T47D (cell line): ENCODE measurements around the gene ADK.
"Not testable (repeated sequence)": the region's sequence is repeated elsewhere in the genome, so short reads cannot be mapped to it uniquely, and the experiment has no call there.

ENCODE experiments used
- DNase-seq, 2 experiments: peaks; one replicate each; pipeline versions ENCODE4 v3.0.0 to v3.0.0-alpha.2; 2011 to 2012; ENCODE audit warnings: low read depth in 1 of 2, low spot score in 1 of 2
- JUND ChIP-seq: IDR thresholded peaks from 2 replicates; pipeline ENCODE4 v1.6.1; 2012; ENCODE audit warnings: low read depth
- in situ Hi-C: cut with HindIII; loops from 2 replicates; pipeline ENCODE4 v1.10.0; 2016; ENCODE audit warnings: low sequenced_read_pairs, low pct_unique_long_range_greater_than_20kb

The ADK gene

GRCh38 chr10:74451127-74451829, 300.3 kb downstream of the ADK start:
- DNase-seq = no peak
- TF ChIP-seq JUND = no peak
- in situ Hi-C loops = no loop called here

- in situ Hi-C loops = no loop called here
- no peak for DNase-seq
- TF ChIP-seq JUND = no peak
These were observed 302.1 kb downstream of the ADK start for GRCh38 chr10:74453169-74453568.

- DNase-seq, in situ Hi-C loops: not testable (repeated sequence)
These were observed 306.5 kb downstream of the ADK start for GRCh38 chr10:74457478-74457877.

- no peak for DNase-seq
- in situ Hi-C loops = no loop called here
- no peak for TF ChIP-seq JUND
These were observed 309.8 kb downstream of the ADK start for GRCh38 chr10:74460812-74461211.

- no peak for TF ChIP-seq JUND
- in situ Hi-C loops = no loop called here
- no peak for DNase-seq
These were observed 323.1 kb downstream of the ADK start for GRCh38 chr10:74474022-74474713.

- DNase-seq, in situ Hi-C loops: not testable (repeated sequence)
These were observed 325.2 kb downstream of the ADK start for GRCh38 chr10:74476162-74476706.

GRCh38 chr10:74480778-74481177, 329.8 kb downstream of the ADK start:
- in situ Hi-C loops = no loop called here
- no peak for TF ChIP-seq JUND
- DNase-seq = no peak

- DNase-seq = no peak
- TF ChIP-seq JUND = no peak
- in situ Hi-C loops = no loop called here
These were observed 332.3 kb downstream of the ADK start for GRCh38 chr10:74483356-74483755.

GRCh38 chr10:74485283-74485682, 334.3 kb downstream of the ADK start:
- TF ChIP-seq JUND = no peak
- DNase-seq = no peak
- in situ Hi-C loops = no loop called here

- no peak for TF ChIP-seq JUND
These were observed 335.6 kb downstream of the ADK start for GRCh38 chr10:74486659-74487058.

GRCh38 chr10:74488907-74489306, 337.9 kb downstream of the ADK start:
- in situ Hi-C loops = no loop called here
- TF ChIP-seq JUND = no peak
- no peak for DNase-seq

More at GRCh38 chr10:74486659-74487058, 335.6 kb downstream of the ADK start:
- in situ Hi-C loops = no loop called here
- no peak for DNase-seq

GRCh38 chr10:74490551-74490950, 339.5 kb downstream of the ADK start:
- no peak for DNase-seq
- no peak for TF ChIP-seq JUND
- in situ Hi-C loops = no loop called here

GRCh38 chr10:74491014-74491413, 340.0 kb downstream of the ADK start:
- TF ChIP-seq JUND = no peak
- in situ Hi-C loops = no loop called here
- no peak for DNase-seq

GRCh38 chr10:74496276-74496675, 345.3 kb downstream of the ADK start:
- in situ Hi-C loops, DNase-seq: not testable (repeated sequence)

- in situ Hi-C loops, DNase-seq: not testable (repeated sequence)
These were observed 347.6 kb downstream of the ADK start for GRCh38 chr10:74498664-74499063.
